Measurements from ENCODE around the gene COL18A1. TPM values are rescaled to one million over a fixed set of nuclear protein-coding genes. Genes with fewer than 3 reads are reported as not detected.

Gene COL18A1
- total and polyA plus RNA-seq, 9 of the 15 experiments (the other 6 are each of a cell fraction or from before 2014, with no cell fraction given): 0.14 to 16.4 (median 2.0) TPM

- TF ChIP-seq ZNF277 (CRISPR knock-in tag; IDR thresholded peaks at IDR 0.05; ENCODE audit: borderline replicate concordance) (no peak), TEAD1 (CRISPR knock-in tag; IDR thresholded peaks at IDR 0.05) (peak in 1 of 2 experiments; percentile 33; a peak in 1 of 4 replicates), YY1 (IDR thresholded peaks at IDR 0.05; ENCODE audit: borderline replicate concordance in 1 of 3, control insufficient read depth in 1 of 3, extremely low read depth in 1 of 3, insufficient read depth in 3 of 3, insufficient read length in 1 of 3, insufficient replicate concordance in 2 of 3, low read depth in 1 of 3, low read length in 2 of 3) (peak in 1 of 3 experiments; percentile 60), SP1 (CRISPR knock-in tag; IDR thresholded peaks at IDR 0.05) (peak; percentile 46; the same call in 1 of the 2 replicates), SMAD1 (IDR thresholded peaks at IDR 0.05; ENCODE audit: low read depth, low read length, partially characterized antibody) (no peak), RBBP5 (IDR thresholded peaks at IDR 0.05; ENCODE audit: borderline replicate concordance, insufficient read depth, low read length, poor library complexity, severe bottlenecking) (peak; percentile 81), HMGN3 (IDR thresholded peaks at IDR 0.05; ENCODE audit: borderline replicate concordance, extremely low read depth, insufficient read length, low read depth, low read length) (peak; percentile 71), TAF1 (IDR thresholded peaks at IDR 0.05; ENCODE audit: control insufficient read depth, extremely low read depth, insufficient read depth, low read length, severe bottlenecking) (no peak), ZBTB7A (IDR thresholded peaks at IDR 0.05; ENCODE audit: borderline replicate concordance, control insufficient read depth, low read depth, low read length) (peak; percentile 77), MBD2 (IDR thresholded peaks at IDR 0.05; ENCODE audit: borderline replicate concordance, low read depth) (peak; percentile 74; the same call in 1 of the 2 replicates), FOSL1 (tag; conservative IDR thresholded peaks at IDR 0.05) (no peak), E2F4 (CRISPR knock-in tag; IDR thresholded peaks at IDR 0.05; ENCODE audit: low read depth) (no peak), RUNX1 (IDR thresholded peaks at IDR 0.05; ENCODE audit: low read depth) (no peak), GATAD2B (IDR thresholded peaks at IDR 0.05; ENCODE audit: borderline replicate concordance) (peak; percentile 78), STAG1 (CRISPR knock-in tag; IDR thresholded peaks at IDR 0.05; ENCODE audit: borderline replicate concordance) (0 out of 2 replicates have a peak, but pooled peaks have one; percentile 12), SAP30 (IDR thresholded peaks at IDR 0.05; ENCODE audit: borderline replicate concordance, insufficient read depth, low read depth, low read length, poor library complexity, severe bottlenecking) (peak; percentile 10), SIN3B (IDR thresholded peaks at IDR 0.05; ENCODE audit: low read depth) (peak; percentile 31; the same call in 1 of the 2 replicates), ZNF586 (CRISPR knock-in tag; conservative IDR thresholded peaks at IDR 0.05) (no peak), MEF2A (IDR thresholded peaks at IDR 0.05; ENCODE audit: control insufficient read depth, low read depth, low read length) (no peak)
Observed at GRCh38 chr21:45405271-45405818, 380 bp downstream of the COL18A1 start (continued).
